Ovary (tissue), 3 donors: ENCODE results near the gene LCLAT1.

Experiments used
- EP300 ChIP-seq: sonication (generic); formaldehyde crosslinking; IDR thresholded peaks from one replicate; pipeline ENCODE4 v1.6.1; 2017; ENCODE audit warnings: antibody characterized with exemption
- POLR2A ChIP-seq: fragments of 450-650 bp; IDR thresholded peaks from one replicate; pipeline ENCODE4 v1.6.1; 2017; ENCODE audit warnings: antibody characterized with exemption, mild to moderate bottlenecking, moderate library complexity
- TF ChIP-seq, protein P1 (sequence below), 3 donors: fragments of 450-650 bp in 2 of 3; fragments of 200-600 bp in 1 of 3; IDR thresholded peaks; one replicate each; pipeline versions ENCODE4 v1.5.1 to v1.8.0; 2016 to 2022; ENCODE audit warnings: antibody characterized with exemption in 3 of 3, mild to moderate bottlenecking in 1 of 3
- donor health status: DM: no; HTN: no; CAD: no.

DNA sequence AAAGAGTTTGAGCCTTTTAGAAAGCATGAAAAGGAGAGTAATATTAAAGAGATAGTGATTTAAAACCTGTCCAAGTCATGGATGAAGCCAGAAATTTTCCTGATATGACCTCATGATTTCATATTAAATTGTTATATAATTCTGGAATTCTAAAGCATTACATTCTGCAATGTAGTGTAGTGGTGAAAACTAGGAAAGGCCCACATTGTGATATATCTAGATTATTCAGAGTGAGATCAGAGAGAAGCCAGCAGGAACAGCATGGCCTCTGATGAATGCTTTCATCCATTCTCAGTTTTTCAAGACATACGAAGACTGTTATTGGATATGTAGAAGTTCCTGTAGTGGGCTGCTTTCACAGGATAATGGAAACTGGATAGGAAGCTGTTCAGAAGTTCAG, 98.8 kb downstream of the LCLAT1 start:
- TF ChIP-seq, protein P1, sequence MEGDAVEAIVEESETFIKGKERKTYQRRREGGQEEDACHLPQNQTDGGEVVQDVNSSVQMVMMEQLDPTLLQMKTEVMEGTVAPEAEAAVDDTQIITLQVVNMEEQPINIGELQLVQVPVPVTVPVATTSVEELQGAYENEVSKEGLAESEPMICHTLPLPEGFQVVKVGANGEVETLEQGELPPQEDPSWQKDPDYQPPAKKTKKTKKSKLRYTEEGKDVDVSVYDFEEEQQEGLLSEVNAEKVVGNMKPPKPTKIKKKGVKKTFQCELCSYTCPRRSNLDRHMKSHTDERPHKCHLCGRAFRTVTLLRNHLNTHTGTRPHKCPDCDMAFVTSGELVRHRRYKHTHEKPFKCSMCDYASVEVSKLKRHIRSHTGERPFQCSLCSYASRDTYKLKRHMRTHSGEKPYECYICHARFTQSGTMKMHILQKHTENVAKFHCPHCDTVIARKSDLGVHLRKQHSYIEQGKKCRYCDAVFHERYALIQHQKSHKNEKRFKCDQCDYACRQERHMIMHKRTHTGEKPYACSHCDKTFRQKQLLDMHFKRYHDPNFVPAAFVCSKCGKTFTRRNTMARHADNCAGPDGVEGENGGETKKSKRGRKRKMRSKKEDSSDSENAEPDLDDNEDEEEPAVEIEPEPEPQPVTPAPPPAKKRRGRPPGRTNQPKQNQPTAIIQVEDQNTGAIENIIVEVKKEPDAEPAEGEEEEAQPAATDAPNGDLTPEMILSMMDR (IDR thresholded peaks at IDR 0.05): no peak
- TF ChIP-seq EP300 (no peak), POLR2A (no peak)
